NCI-H82 (cell line): Measurements from ENCODE around the gene SBF1.

Experiments
- DNase-seq: peaks from one replicate; lab custom pipeline; 2025; lab: John Stamatoyannopoulos, UW

Gene SBF1

DNA sequence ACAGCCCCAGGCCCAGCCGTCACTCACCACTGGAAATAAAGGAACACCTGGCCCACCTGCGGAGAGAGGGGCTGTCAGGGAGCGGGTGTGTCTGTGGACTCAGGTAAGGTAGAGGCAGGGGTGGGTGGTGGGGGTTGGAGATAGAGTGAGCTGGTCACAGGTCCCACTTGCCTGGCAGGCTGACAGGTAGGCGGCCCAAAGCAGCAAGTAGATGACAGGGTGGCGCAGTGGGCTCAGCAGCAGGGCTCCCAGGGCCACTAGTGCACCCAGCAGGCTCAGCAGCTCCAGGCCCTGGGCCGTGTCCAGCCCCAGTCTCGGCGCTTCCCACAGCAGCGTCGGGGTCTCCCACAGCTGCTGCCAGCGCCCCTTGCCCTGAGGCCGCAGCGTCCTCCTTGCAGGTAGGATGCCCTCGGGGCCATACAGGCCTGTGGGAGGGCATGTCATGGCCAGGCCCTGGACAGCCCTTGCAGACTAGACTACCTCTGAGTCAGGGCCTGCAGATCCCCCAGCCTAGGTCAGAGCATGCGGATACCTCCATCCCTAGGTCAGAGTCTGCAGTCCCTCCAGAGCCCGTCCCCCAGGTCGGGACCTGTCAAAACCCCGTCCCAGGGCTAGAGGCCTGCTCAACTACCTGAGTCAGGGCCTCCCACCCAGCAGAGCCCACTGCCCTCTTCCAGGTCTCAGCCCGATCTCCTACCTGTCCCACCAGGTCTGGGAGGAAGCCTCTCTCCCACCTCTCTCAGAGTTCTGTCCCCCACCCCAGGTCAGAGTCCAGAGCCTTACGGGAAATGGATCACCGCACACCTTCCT, 32.0 kb upstream of the SBF1 start:
- DNase-seq = no peak

DNA sequence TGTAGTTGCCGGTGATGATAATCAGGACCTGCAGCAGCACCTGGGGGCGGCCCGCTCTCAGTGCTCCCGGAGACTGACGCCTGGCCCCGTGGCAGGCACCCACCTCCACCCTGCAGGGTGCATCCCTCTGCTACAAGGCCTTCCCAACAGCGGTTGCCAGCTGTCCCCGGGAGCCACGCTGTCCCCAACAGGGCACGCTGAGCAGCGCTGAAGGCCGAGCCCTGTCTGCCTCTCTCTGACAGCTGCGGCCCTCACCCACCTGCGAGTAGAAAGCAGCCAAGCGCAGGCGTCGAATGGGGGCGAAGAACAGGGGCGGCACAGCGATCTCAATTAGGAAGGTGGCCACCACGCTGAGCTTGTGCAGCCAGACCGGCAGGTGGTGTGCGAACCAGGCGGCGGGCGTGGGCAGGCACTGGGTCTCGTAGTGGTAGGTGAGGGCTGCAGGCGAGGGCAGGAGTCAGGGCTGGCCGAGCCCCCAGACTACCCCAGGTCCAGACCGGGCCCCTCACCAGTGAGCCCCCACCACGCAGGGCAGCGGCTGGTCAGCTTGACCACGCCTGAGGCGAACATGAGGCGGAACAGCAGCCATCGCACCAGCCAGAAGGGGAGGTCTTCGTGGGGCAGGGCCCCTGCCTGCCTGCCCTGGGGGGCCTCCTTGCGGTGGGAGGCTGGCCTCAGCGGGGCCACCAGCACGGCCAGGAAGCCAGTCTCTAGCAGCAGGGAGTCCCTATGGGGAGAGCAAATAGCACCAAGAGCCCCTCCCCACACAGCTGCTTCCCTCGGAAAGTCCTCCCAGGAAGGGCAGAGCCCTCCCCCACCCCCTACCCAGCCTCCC, 31.2 kb upstream of the SBF1 start:
- peak; percentile 35 for DNase-seq

DNA sequence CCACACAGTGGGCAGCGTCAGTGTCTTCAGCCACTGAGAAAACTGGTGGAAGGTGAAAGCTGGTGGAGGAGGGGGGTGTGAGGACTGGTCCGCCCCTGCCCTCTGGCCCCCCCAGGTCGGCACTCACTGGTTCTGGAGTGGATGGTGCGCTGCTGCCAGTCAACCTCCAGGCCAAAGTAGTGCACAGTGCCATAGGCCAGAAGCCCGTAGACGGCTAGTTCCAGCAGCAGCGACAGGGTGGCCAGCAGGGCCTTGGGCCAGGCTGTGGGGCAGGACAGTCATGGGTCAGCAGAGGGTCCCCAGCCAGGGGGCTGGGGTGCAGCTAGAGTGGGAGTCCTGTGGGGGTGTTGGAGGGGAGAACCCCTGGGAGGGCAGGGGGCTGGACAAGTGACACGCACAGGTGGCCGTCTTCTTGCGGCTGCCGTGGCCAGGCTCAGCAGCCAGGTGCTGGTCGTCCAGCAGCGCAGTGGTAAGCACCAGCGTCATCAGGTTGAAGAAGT, 30.5 kb upstream of the SBF1 start:
- no peak for DNase-seq

DNA sequence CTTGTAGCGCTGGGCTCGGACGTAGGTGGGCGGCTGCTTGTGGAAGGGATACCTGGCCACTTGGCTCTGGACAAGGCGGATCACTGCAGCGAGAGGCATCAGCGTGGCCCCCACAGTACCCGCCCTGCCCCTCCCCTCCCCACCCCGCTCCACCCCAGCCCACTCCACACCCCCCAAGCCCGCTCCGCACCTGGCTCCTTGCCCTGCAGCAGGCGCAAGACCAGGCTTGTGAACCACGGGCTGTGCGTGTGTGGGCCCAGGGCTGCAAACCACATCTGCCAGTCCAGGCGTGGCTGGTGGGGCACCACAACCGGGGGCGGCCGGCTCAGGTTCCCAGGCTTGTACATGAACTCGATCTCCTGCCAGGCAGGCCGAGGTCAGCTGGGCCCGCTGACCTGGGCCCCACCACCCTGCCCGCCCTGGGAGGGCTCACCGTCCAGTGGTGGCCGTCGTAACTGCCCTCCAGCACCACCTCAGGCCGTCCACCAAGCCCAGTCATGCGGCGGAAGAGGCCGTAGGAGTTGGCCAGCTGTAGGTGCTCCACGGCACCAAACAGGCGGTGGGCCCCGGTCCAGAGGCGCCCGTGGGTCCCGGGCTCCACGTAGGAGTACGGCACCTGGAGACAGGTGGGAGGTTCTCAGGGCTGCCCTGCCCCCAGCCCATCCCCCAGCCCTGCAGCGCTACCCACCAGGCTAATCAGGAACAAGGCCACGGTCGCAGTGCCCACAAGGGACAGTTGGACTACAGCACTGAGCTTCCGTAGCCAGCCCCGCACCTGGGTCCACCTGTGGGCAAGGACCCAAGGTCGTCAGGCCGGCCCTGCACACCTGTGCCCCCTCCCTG, 29.8 kb upstream of the SBF1 start:
- no peak for DNase-seq

DNA sequence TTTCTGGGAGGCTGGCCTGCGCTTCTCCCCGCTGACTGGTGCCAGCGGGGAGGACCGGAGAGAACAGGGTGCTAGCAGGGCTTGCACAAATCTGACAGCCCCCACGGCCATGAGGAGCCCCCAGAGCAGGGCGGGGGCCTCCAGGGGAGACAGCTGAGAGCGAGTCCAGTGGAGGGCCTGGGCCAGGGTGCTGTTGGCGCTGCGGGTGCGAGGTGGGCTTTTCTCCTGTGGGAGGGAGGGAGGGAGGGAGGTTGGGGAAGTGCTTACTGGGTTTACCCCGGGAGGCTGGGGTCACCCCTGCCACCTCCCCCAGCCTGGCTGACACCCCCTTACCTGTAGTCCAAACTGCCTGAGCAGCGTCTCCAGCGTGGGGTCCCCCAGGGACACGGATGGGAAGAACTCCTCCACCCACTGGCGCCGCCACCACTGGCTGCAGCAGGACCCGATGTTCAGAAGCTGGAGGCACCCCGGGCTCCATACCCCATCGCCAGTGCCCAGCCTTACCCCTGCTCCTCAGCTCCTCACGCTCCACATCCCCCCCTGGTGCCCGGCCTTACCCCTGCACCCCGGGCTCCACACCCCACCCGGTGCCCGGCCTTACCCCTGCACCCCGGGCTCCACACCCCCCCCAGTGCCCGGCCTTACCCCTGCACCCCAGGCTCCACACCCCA, 28.8 kb upstream of the SBF1 start:
- DNase-seq = no peak

DNA sequence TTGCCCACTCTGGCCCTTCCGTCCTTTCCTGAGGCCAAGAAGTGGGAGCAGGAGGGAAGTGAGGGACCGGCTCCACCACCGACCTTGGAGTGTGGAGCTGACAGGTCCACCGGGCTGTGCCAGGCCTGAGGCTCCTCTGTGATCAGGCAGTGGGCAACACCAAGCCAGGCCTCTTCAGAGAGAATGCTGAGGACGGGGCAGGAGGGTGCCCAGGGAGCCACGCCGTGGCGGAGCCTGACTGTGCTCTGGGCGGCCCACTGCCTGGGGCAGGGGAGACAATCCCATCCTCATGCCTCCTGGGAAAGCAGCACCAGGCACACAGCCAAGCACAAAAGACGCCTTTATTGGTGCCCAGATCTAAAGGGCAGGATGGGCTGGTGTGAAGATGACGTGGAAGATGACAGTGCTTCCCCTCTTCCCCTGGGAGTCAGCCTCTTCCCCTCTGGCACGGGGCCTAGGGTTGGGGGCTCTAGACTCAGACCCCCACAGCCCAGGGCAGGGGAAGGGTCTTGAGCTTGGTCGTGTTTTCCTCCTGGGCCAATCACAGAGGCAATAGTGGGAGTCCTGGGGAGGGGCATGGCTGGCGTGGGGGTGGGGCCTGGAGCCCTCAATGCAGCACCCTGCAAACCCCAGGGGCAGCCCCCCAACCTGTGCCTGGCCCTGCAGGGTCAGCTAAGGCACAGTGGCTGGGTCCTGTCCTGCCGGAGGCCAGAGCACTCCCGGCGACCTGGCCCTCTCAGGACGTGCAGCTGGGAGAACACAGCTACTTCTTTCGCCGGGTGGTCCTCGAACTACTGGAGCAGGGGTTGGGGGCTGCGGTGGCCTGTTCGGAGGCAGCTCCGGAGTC, 28.0 kb upstream of the SBF1 start:
- DNase-seq = no peak

DNA sequence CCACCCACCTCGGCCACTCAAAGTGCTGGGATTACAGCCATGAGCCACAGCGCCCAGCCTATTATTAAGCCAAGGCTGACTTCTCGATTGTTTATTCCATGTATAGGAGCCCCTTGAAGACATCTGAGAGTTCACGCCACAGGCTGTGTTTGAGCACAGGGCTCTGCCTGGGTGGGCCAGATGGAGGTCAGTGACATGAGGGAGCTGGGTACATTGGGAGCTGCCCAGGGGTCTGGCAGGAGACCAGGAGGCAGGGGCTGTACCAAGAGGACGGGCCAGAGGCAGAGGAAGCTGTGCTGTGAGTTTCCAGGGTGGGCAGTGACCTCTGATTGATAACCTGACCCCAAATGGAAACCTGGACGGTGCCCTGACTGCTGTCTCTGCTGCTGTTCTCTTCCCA, 27.3 kb upstream of the SBF1 start:
- DNase-seq = no peak

DNA sequence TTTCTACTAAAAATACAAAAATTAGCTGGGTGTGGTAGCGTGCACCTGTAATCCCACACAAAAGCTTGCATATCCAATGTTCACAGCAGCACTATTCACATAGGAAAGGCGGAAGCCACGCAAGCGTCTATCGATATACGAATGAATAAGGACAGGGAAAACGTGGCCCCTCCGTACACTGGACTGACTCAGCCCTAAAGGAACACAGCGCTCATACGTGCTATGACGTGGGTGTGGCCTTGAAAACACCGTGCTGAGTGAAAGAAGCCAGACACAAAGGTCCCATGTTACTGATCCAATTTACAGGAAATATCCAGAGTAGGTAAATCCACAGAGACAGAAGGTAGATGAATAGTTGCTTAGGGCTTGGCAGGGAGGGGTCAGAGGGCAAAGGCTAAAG, 25.6 kb upstream of the SBF1 start:
- no peak for DNase-seq

DNA sequence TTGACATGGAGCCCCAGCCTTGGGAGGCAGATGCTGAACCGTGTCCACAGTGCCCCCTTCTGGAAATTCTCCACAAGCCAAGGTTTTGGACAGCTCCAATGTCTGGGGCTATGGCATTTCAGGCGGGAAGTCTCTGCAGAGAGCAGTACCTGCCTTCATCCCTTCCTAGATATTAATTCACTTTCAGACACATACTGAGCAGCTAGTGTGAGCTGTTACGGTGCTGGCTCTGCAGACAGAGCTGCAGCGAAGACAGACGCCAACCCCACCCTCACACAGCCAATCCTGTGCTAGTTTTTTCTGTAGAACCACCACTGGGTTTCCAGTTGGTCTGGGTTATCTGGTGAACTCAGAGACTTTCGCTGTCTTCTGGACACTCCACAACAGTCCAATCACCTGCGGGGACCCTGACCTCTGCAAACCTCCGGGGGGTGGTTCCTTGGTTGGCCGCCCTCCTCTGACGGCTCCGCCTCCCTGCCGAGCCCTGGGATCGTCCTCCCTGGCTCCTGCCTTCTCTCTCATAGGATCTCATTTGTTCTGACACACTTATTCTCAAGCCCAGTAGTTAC, 23.6 kb upstream of the SBF1 start:
- DNase-seq = peak; percentile 75

DNA sequence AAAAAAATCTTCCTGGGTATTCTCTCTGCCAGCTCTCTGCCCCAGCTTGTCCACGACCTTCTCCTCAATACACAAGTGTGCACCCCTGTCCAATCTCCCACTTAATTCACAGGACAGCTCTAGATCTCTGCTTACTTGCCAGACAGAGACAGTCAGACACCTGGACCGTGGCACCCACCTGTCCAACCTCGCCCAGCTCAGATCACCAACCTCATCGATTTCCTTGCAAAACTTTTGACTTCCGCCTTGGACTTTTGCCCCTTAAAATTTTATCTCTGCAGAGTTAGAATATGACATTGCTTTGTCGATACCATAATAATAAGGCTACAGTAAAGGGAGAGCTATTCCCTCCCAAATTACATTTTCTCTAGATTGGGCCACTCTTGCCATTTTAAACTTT, 22.3 kb upstream of the SBF1 start:
- no peak for DNase-seq

DNA sequence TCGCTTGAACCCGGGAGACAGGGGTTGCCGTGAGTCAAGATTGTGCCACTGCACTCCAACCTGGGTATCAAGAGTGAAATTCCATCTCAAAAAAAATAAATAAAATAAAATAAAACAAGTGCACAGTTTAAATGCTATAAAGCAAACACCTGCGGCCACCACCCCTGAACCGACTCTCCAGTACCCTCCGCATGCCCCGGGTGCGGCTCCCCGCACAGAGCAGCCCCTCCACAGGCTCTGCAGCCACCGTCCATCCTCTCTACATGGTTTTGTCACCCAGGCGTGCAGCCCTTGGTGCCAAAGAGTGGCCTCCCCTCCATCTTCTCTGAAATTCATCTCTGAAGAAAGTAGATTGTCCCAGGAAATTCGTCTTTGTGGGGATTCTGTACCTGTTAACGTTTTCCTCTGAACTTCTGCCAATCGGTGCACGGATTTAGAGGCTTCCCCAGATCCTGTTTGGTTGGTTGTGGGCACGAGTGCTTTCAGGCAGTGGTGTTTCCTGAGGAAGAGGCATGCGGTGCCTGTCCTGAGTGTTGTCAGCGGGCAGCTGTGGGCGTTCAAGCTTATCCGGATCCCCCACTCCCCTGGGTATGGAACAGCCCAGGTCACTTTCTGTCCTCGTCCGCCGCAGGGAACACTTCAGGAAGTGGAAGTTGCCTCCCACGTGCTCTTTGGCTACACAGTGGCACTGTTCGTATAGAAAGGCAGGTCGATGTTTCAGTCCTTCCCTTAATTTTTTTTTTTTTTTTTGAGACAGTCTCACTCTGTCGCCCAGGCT, 15.9 kb upstream of the SBF1 start:
- no peak for DNase-seq

DNA sequence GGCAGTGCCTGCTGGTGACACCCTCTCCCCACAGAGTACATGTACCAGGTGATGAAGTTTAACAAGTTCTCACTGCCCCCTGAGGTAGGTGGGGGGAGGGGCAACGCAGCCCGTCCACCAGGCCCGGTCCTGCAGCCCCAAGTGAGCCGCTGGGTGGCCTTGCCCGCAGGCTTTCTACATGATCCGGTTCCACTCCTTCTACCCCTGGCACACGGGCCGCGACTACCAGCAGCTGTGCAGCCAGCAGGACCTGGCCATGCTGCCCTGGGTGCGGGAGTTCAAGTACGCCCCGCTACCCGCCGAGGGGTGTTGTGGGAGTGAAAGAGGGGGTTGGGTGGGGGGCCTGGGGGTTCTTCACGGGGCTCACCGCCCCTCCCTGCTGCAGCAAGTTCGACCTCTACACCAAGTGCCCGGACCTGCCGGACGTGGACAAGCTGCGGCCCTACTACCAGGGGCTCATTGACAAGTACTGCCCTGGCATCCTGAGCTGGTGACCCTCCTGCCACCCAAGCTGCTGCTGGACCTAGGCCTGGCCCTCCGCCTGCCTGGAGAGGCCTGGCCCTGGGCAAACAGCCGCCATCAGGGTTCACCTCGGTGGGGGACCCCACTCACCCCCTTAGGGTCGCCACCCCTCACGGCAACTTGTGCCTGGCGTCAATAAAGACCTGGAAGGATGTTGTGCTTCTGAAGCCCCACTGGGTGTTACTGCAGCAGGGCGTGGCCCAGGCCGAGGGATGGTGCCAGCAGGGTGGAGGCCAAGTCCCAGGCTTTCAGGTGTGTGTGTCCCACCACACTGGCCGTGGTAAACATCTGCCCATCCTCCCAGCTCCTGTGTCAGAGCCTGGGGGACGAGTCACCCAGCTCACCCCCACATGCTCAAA, 14.8 kb upstream of the SBF1 start:
- no peak for DNase-seq

DNA sequence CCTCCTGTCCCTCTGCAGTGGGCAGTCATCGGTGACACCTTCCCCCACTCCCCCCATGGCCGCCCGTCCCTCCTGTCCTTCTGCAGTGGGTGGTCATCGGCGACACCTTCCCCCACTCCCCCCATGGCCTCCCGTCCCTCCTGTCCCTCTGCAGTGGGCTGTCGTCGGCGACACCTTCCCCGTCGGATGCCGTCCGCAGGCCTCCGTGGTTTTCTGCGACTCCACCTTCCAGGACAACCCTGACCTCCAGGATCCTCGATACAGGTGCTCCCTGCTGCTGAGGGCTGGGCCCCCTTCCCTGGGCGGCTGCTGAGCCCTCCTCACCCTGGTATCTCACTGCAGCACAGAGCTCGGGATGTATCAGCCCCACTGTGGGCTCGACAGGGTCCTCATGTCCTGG, 14.1 kb upstream of the SBF1 start:
- no peak for DNase-seq

DNA sequence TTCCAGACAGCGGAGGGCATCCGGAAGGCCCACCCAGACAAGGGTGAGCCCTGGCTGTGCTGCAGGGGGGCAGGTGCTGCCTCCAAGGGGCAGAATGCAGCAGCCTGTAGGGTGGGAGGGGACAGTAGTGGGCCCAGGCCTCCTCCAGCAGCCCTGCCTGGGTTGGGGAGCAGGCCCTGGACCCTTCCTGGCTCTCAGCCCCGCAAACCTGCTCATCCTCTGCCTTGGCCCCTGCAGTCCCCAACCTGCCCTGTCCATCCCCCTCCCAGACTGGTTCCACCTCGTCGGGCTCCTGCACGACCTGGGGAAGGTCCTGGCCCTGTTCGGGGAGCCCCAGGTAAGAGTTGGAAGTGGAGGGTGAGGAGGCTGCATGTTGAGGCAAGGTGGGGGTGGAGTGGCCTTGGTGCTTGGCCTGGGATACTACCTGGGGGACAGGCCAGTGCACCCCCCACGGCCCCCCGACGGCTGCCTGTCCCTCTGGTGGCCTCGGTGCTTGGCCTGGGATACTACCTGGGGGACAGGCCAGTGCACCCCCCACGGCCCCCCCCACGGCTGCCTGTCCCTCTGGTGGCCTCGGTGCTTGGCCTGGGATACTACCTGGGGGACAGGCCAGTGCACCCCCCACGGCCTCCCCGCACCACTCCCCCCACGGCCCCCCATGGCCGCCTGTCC, 13.3 kb upstream of the SBF1 start:
- no peak for DNase-seq

DNA sequence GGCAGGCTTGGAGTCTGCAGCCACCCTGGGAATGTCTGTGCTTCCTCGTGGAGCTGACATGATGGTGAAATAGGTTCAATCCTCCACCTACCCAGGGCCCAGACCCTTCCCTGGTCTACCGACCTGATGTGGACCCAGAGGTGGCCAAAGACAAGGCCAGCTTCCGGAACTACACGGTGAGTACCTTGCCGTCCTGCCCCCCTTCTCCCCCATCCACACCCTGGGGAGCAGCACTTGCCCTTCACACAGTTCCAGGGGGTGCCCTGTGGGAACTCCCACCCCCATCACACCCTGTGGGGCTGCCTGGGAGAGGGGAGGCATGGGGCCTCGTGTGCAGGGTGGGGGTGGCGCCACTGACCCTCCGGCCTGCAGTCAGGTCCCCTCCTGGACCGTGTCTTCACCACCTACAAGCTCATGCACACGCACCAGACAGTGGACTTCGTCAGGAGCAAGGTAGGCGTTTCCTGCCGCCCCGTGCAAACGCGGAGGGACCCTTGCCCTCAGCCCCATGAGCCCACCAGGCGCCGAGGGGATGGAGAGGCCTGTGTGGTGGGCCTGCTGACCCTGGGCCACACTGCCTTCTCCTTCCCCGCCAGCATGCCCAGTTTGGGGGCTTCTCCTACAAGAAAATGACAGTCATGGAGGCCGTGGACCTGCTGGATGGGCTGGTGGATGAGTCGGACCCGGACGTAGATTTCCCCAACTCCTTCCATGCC, 12.6 kb upstream of the SBF1 start:
- DNase-seq = no peak

DNA sequence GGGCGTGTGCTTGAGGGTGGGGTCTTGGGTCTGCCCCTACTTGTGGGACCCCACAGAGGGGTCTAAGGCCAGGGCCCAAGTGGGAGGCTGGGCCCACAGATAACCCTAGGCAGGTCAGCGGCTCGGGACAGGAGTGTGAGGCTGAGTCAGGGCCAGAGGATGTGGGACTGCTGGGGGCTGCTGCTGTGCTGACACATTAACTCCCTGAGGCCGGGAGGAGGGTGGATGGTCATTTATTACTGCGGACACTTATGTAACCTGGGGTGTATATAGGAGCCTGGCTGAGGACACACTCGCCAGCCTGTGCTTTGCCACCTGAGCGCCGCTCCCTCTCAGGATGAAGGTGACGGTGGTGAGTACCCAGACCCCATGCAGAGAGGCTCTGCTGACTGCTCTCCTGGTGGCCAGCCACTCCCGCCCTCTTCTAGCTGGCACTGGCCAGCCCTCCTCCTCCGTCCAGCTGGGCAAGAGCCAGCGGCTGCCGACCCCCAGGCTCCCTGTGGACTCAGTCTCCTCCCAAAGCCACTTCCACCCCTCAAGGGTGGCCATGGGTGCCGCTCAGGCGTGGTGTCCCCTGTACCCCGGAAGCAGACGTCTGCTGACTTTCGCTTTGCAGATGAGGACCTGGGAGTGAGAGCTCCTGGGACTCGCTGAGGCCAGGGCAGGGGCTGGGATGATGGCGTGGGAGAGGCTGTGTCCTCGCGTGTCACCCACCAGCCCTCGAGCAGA, 11.9 kb upstream of the SBF1 start, which contains the start of gene MIOX:
Gene MIOX, plus strand, starts transcription at position 299 of the 729 bp plus-strand sequence. Its CDS starts 39 bp downstream, at position 338.
- no peak for DNase-seq
